HEK293 (cell line): ENCODE measurements around the gene SHLD1.

Experiments
- CTCF ChIA-PET: fragments of 350-600 bp; formaldehyde crosslinking; extraction: SDS; loops from one replicate; lab custom pipeline; 2021; ENCODE audit warnings: antibody characterized with exemption; lab: Yijun Ruan, JAX
- POLR2A ChIA-PET: fragments of 300-600 bp; formaldehyde crosslinking; extraction: SDS; loops from one replicate; lab custom pipeline; 2020; ENCODE audit warnings: antibody characterized with exemption, inconsistent platforms; lab: Yijun Ruan, JAX
- H3K27ac ChIP-seq: fragments of 200-500 bp; sonication (Bioruptor generic); 2 replicates; pipeline ENCODE4 v1.5.1; 2014; ENCODE audit warnings: low read depth, low read length, control low read depth, inconsistent platforms; ENCODE audit errors: extremely low read depth
- H3K36me3 ChIP-seq, 2 experiments: fragments of 200-500 bp in 1 of 2; sonication (Bioruptor generic) in 1 of 2; 1 replicate in 1 of 2; 2 replicates in 1 of 2; pipeline ENCODE4 v1.5.1; 2014 to 2017; ENCODE audit warnings: inconsistent platforms in 2 of 2, low read length in 2 of 2; ENCODE audit not compliant: control insufficient read depth in 2 of 2, insufficient read depth in 1 of 2
- H3K4me1 ChIP-seq: fragments of 200-500 bp; sonication (Bioruptor generic); 2 replicates; pipeline ENCODE4 v1.5.1; 2014; ENCODE audit warnings: mild to moderate bottlenecking, low read length, inconsistent platforms; ENCODE audit not compliant: control insufficient read depth, insufficient read depth
- H3K4me3 ChIP-seq: 2 replicates; pipeline ENCODE4 v1.5.1; 2011; ENCODE audit warnings: low read depth, mild to moderate bottlenecking, control low read depth, low read length, moderate library complexity
- H3K9me3 ChIP-seq: fragments of 200-500 bp; sonication (Bioruptor generic); 2 replicates; pipeline ENCODE4 v1.5.1; 2014; ENCODE audit warnings: low read depth, low read length, inconsistent platforms; ENCODE audit not compliant: control insufficient read depth, insufficient read depth
- ATF2 ChIP-seq: fragments of 450-650 bp; formaldehyde crosslinking; IDR thresholded peaks from 2 replicates; pipeline ENCODE4 v1.5.1; 2016; ENCODE audit warnings: missing biosample characterization, missing genetic modification characterization, low read depth
- EGR2 ChIP-seq: fragments of 450-650 bp; formaldehyde crosslinking; IDR thresholded peaks from 2 replicates; pipeline ENCODE4 v1.5.1; 2016; ENCODE audit warnings: low read depth, missing biosample characterization, missing genetic modification characterization
- GLI4 ChIP-seq: fragments of 450-650 bp; formaldehyde crosslinking; IDR thresholded peaks from 2 replicates; pipeline ENCODE4 v1.5.1; 2016; ENCODE audit warnings: missing biosample characterization, missing genetic modification characterization
- GLIS1 ChIP-seq: fragments of 450-650 bp; formaldehyde crosslinking; IDR thresholded peaks from 2 replicates; pipeline ENCODE4 v1.5.1; 2016; ENCODE audit warnings: missing biosample characterization, missing genetic modification characterization
- KLF1 ChIP-seq: fragments of 450-650 bp; formaldehyde crosslinking; IDR thresholded peaks from 2 replicates; pipeline ENCODE4 v1.5.1; 2016; ENCODE audit warnings: missing biosample characterization, missing genetic modification characterization
- KLF8 ChIP-seq: fragments of 450-650 bp; formaldehyde crosslinking; IDR thresholded peaks from 2 replicates; pipeline ENCODE4 v1.5.1; 2016; ENCODE audit warnings: missing biosample characterization, missing genetic modification characterization
- SALL2 ChIP-seq: fragments of 450-650 bp; formaldehyde crosslinking; IDR thresholded peaks from 2 replicates; pipeline ENCODE4 v1.5.0; 2017; ENCODE audit warnings: missing biosample characterization, mild to moderate bottlenecking, missing genetic modification characterization, borderline replicate concordance
- WT1 ChIP-seq: fragments of 450-650 bp; formaldehyde crosslinking; IDR thresholded peaks from 2 replicates; pipeline ENCODE4 v1.5.1; 2016; ENCODE audit warnings: missing biosample characterization, missing genetic modification characterization
- ZBTB17 ChIP-seq: fragments of 450-650 bp; formaldehyde crosslinking; IDR thresholded peaks from 2 replicates; pipeline ENCODE4 v1.5.1; 2016; ENCODE audit warnings: missing biosample characterization, missing genetic modification characterization
- ZNF114 ChIP-seq: fragments of 450-650 bp; formaldehyde crosslinking; IDR thresholded peaks from 2 replicates; pipeline ENCODE4 v1.5.0; 2017; ENCODE audit warnings: missing biosample characterization, missing genetic modification characterization
- ZNF175 ChIP-seq: fragments of 450-650 bp; formaldehyde crosslinking; IDR thresholded peaks from 2 replicates; pipeline ENCODE4 v1.5.1; 2016; ENCODE audit warnings: missing biosample characterization, missing genetic modification characterization
- ZNF24 ChIP-seq: fragments of 450-650 bp; formaldehyde crosslinking; IDR thresholded peaks from 2 replicates; pipeline ENCODE4 v1.5.1; 2016; ENCODE audit warnings: missing biosample characterization, missing genetic modification characterization
- ZNF280D ChIP-seq: fragments of 450-650 bp; formaldehyde crosslinking; IDR thresholded peaks from 2 replicates; pipeline ENCODE4 v1.5.1; 2016; ENCODE audit warnings: missing biosample characterization, missing genetic modification characterization
- ZNF302 ChIP-seq: fragments of 450-650 bp; formaldehyde crosslinking; IDR thresholded peaks from 2 replicates; pipeline ENCODE4 v1.5.1; 2016; ENCODE audit warnings: missing biosample characterization, missing genetic modification characterization, low read depth
- ZNF513 ChIP-seq: fragments of 450-650 bp; IDR thresholded peaks from 2 replicates; pipeline ENCODE4 v1.5.1; 2018; ENCODE audit warnings: missing biosample characterization, missing genetic modification characterization
- ZNF621 ChIP-seq: fragments of 450-650 bp; formaldehyde crosslinking; IDR thresholded peaks from 2 replicates; pipeline ENCODE4 v1.5.1; 2017; ENCODE audit warnings: missing biosample characterization, missing genetic modification characterization
- ZNF639 ChIP-seq: fragments of 450-650 bp; formaldehyde crosslinking; IDR thresholded peaks from 2 replicates; pipeline ENCODE4 v1.5.1; 2016; ENCODE audit warnings: missing biosample characterization, missing genetic modification characterization
- ZNF677 ChIP-seq: fragments of 450-650 bp; IDR thresholded peaks from 2 replicates; pipeline ENCODE4 v1.5.0; 2018; ENCODE audit warnings: missing biosample characterization, mild to moderate bottlenecking, missing genetic modification characterization, moderate library complexity
- ZNF701 ChIP-seq: fragments of 450-650 bp; formaldehyde crosslinking; IDR thresholded peaks from 2 replicates; pipeline ENCODE4 v1.5.1; 2016; ENCODE audit warnings: missing biosample characterization, missing genetic modification characterization
- ZNF707 ChIP-seq: fragments of 450-650 bp; formaldehyde crosslinking; IDR thresholded peaks from 2 replicates; pipeline ENCODE4 v1.5.1; 2016; ENCODE audit warnings: missing biosample characterization, missing genetic modification characterization
- ZNF830 ChIP-seq: fragments of 450-650 bp; IDR thresholded peaks from 2 replicates; pipeline ENCODE4 v1.5.0; 2018; ENCODE audit warnings: missing biosample characterization, missing genetic modification characterization, low read depth, mild to moderate bottlenecking, moderate library complexity

Gene SHLD1

GRCh38 chr20:5770231-5770986 is 20.2 kb downstream of the SHLD1 start:
- ChIA-PET POLR2A (interaction anchor here (0.8 kb wide), 1 partner anchor 226 kb away, joined by 3 read pairs; no protein-coding TSS in a partner anchor), CTCF (no interaction called here)

GRCh38 chr20:5770987-5771318 is 20.8 kb downstream of the SHLD1 start:
- ChIA-PET CTCF (no interaction called here), POLR2A (interaction anchor here (0.8 kb wide), 1 partner anchor 227 kb away, joined by 3 read pairs; no protein-coding TSS in a partner anchor)
- Histone ChIP-seq H3K4me1 (no peaks in the 10 kb centered on the region), H3K27ac (no peak overlapping the region), H3K4me3 (no peak overlapping the region), H3K36me3 (peaks cover 0 to 3% of the 10 kb centered on the region in 2 experiments; a peak in 2 of 3 replicates), H3K9me3 (no peaks in the 10 kb centered on the region)
- TF ChIP-seq ZNF677 (tag by site-specific recombination): no peak
- TF ChIP-seq ZNF24 (tag by site-specific recombination): no peak
- TF ChIP-seq ZNF830: no peak
- TF ChIP-seq ZNF701: no peak
- no peak for TF ChIP-seq SALL2
- TF ChIP-seq ATF2 (tag by site-specific recombination): no peak
- no peak for TF ChIP-seq KLF8 (tag by site-specific recombination)
- no peak for TF ChIP-seq ZNF280D (tag by site-specific recombination)
- TF ChIP-seq KLF1: no peak
- no peak for TF ChIP-seq ZNF175 (tag by site-specific recombination)
- no peak for TF ChIP-seq ZNF621 (tag by site-specific recombination)
- TF ChIP-seq ZNF707 (tag by site-specific recombination): no peak
- TF ChIP-seq WT1: no peak
- no peak for TF ChIP-seq ZNF302
- no peak for TF ChIP-seq GLIS1 (tag by site-specific recombination)
- TF ChIP-seq ZNF114 (tag by site-specific recombination): no peak
- TF ChIP-seq GLI4 (tag by site-specific recombination): no peak
- no peak for TF ChIP-seq ZNF639

More at GRCh38 chr20:5770231-5770986, 20.2 kb downstream of the SHLD1 start:
- TF ChIP-seq ZNF513 (tag by site-specific recombination) (peak; percentile 82), ZBTB17 (tag by site-specific recombination) (peak; percentile 42), EGR2 (tag by site-specific recombination) (no peak)
- TF ChIP-seq, all 188 proteins: peak for 2
- Histone ChIP-seq H3K27ac (no peak overlapping the region), H3K4me1 (no peaks in the 10 kb centered on the region), H3K9me3 (no peaks in the 10 kb centered on the region), H3K4me3 (no peak overlapping the region), H3K36me3 (peaks cover 0 to 3% of the 10 kb centered on the region in 2 experiments; a peak in 2 of 3 replicates)
